ENCODE data around the gene CMTM7.

GRCh38 chr3:32373844-32374243 lies 17.8 kb upstream of the CMTM7 start:
- TF ChIP-seq POLR2A (IDR thresholded peaks at IDR 0.05) = no peak
- TF ChIP-seq CTCF (IDR thresholded peaks at IDR 0.05) = no peak
